Stimulated activated CD4-positive, alpha-beta T cell treated with anti-CD3 and anti-CD28 coated beads, Interleukin-1b, Interleukin-23, amount 100 ng/mL, for 1 hour (primary cell): Measurements from ENCODE around the gene RAP1GAP2.

Experiments
- DNase-seq, 2 donors: peaks; one replicate each; pipeline ENCODE4 v3.0.0-alpha.2; 2020; ENCODE audit warnings: low read depth in 2 of 2

RAP1GAP2 gene

DNA sequence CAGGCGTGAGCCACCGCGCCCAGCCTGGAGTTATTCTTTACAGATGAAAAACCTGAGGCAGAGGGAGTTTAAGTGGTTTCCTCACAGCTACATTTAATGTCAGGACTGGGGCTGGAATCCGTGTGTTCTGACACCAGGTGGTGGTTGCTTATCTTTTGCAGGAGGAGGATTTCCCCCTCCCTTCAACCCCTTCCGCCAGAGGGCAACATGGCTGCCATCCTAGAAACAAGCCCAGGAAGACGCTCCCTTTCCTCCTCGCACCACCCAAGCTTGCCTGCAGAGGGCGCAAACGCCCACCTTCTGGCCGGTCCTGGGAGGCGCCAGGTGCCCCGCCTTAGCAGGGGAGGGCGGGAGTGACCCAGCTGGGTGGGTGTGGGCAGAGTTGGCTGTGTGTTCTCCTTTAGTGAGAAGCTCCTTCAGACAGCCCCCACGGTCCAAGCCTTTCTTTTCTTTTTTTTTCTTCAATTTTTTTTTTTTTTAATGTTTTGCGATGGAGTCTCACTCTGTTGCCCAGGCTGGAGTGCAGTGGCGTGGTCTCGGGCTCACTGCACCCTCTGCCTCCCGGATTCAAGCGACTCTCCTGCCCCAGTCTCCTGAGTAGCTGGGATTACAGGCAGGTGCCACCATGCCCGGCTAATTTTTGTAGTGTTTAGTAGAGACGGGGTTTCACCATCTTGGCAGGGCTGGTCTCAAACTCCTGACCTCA, 9.9 kb upstream of the RAP1GAP2 start:
- DNase-seq = peak; percentile 81 to 87

DNA sequence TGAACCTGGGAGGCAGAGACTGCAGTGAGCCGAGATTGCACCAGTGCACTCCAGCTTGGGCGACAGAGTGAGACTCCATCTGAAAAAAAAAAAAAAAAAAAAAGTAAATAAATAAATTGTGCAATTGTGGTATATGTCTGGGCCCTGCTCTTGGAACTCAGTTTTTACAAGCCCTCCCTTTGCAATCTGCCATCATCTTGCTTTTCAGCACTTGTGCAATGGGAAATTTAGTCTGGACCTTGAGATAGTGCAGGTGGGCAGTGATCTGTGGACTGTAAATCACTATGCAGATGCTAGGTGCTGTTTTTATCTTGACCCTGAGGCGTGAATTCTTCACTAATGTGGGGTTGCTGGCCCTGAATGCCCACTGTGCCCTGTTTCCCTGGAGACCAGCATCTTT, 6.5 kb upstream of the RAP1GAP2 start:
- DNase-seq = no peak

DNA sequence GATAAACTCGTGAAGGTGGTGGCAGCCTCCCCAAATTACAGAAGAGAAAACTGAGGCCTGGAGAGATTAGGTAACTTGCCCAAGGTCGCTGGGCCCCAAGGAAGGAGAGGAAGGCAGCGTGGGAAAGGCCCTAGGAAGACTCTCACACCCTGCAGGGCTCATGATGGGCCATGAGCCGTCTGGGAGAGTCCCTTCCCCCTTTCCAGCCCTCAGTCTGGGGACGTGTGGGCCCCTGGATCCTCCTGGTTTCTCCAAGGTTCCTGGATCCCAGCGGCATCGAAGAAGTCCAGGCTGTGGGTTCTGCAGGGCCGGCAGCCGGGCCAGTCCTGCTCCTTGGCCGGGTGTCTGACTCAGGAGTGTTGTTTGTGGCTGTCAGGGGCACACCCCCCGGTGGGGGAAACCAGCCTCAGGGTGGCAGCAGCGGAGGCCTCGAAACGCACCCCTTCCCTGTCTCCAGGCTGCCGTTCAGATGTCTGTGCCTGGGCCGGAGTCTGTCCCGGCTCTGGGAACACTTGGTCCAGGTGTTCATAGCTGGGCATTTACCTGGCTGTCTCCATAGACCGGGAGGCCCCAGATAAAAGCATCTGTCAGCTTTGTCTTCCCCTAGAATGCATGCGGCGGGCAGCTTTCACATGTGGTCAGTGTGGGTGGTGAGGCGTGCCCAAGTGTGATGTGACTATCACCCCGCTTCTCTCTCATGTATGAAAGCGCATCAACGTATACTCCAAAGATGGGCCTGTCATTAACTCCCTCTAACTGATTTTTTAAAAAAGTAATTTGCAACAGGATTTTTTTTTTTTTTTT, 3.7 kb upstream of the RAP1GAP2 start:
- no peak for DNase-seq

DNA sequence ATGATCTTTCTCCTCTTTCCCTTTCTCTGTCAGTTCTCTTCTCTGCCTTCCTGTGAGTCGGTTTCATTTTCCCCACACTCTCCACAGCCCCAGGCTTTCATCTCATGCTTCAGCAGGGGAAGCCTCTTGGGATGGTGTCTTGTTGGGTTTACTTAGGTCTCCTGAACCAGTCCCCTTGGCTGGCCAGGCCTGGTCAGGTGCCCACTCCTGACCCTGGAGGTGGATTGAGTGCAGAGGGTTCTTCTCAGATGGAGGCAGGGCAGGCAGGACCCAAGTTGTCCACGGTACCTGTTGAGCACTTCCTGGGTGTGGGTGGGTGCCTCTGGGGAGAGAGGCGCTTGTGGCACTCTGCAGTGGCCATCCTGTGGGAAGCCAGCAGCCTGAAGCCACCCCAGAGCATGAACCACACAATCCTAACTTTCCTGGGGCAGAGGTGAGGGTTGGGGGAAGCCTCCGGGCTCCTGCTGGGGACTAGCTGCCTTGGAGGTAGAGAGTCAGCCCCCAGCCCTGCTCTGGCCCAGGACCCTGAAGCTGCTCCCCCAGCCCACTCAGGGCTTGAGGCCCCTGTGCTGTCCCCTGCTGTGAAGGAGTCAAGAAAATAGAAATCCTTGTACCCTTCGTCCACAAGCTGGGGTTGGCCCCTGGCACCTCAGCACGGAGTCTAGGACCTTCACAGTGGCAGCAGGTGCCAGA, 2.0 kb upstream of the RAP1GAP2 start:
- no peak for DNase-seq

DNA sequence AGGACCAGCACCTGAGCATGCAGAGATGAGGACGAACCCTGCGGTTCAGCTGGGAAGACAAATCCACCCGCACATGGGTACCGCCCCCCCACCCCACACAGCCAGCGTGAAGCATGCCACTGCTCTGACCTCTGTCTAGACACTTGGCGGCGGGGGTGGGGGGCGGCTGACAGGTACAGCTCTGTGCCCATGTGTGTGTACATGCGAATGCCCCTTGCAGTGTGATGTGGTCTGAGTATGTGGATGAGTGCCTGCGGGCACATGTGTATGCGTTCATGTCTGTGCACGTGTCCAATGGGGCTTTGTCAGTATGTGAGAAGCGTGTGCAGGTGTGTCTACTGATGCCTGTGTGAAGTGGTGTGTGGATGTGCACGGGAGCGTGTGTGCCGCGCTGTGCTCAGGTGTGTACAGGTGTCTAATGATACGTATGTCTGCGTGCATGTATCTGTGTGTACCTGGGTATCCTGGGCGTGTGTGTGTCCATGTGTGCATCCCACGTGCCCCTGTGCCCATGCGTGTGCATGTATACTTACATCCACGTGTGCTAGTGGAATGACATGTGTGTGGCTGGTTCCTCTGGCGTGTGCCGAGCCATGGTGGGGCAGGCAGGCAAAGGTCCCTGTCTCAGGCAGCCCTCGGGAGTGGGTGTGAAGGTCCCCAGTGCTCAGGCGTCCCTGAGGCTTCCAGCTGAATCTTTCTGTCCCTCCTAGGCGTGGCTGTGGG, 636 bp upstream of the RAP1GAP2 start:
- DNase-seq = no peak

DNA sequence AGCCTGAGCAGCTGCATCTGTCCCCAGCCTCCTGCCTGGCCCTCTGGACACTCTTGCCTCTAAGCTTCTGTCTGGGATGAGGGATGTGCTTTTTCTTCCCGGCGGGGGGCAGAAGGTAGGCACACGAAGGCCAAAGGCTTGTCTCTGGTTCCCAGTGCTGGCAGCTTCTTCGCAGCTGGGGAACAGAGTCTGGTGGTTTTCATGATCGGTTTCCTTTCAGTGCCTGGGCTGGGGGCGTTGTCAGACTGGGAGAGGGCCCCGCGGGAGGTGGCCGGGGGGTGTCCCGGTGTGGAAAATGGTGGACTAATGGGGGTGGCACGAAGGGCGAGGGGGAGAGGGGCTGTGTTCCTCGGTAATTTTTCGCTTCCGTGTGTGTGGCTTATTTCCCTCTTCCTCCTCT, 988 bp downstream of the RAP1GAP2 start:
- DNase-seq = no peak

DNA sequence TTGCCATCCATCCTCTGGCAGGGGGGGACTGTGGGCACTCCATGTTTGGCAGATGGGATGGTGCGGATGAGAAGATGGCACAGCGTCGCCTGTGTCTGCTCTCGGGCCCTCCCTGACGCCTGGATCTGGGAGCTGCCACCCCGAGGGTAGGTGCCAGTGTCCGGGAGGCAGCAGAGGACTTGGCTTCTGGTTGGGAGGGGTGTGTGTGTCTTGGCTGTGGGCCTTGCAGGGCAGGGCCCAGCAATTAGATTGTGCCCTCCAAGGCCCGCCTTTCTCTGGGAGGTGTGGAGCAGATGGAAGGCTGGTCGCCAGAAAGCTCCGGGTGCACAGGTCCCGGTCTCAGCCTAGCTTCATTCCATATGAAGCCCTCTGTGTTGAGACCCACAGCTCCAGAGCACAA, 1.4 kb downstream of the RAP1GAP2 start:
- no peak for DNase-seq

DNA sequence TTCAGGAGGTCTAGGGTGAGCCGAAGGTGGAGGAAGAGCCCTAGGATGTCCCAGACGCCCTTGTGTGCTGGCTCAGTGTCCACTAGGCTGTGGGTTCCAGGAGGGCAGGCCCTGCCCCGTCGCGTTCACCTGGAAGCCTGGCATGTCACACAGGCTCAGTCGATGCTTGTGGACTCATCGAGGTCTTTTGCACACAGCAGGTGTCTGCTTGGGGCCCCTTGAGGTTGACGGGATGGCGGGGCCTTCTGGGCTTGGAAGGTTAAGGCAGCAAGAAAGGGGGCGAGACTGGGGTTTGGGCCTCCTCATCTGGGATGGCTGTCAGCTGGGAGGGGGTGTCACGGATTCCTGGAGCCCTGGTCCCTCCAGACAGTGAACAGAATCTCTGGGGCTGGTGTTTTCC, 1.9 kb downstream of the RAP1GAP2 start:
- DNase-seq = no peak

DNA sequence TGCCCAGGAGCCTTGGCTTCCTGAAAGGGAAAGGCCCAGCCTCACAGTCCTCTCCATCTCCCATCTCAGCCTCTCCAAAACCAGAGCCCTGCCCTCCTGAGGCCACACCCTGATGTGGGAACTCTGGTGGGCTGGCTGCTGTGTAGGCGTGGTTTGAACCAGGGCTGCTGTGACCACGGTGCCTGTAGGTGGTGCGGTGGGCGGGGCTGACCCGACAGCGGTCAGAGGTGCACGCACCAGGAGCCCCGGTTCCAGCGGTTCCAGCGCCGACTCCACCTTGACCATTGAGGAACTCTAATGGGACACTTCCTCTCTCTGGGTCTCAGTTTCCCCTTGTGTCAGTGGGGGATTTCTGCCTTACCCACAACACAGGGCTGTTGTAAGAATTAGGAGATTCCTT, 2.4 kb downstream of the RAP1GAP2 start:
- DNase-seq = no peak

DNA sequence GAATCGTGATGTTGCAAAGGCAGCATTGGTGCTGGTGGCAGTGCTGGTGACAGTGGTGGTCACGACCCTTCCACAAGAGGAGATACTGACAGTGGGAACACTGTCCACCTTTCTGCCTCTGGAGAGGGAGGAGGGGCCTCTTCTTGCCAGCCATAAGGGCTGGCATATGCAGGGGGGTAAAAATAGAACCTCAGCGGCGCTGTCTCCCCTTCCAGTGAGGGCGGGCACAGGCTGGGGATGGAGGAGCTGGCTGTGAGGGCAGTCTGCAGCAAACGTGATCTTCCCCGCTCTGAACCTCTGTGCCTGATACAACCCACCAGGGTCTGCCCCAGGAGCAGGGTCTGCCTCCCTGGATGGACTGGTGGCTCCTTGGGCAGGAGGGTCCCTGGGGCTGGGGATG, 3.4 kb downstream of the RAP1GAP2 start:
- no peak for DNase-seq

DNA sequence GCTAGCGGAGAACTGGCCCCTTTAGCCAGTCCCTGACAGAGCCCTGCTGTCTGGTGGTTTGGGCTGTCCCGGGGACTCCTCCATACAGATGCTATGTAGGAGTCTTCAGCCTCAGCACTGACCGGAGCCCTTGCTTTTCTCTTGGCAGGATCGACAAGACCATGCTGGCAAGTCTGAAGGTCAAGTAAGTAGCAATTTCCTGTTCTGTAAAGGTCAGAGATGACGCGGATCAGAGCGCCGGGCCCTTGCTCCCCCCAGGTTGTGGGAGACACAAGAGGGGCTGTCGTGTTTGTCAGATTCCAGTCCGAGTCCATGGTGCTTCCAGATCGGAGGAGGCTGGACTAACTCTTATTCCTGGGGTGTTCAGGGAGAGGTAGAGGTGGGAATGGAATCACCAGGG, 4.1 kb downstream of the RAP1GAP2 start:
- DNase-seq = no peak

DNA sequence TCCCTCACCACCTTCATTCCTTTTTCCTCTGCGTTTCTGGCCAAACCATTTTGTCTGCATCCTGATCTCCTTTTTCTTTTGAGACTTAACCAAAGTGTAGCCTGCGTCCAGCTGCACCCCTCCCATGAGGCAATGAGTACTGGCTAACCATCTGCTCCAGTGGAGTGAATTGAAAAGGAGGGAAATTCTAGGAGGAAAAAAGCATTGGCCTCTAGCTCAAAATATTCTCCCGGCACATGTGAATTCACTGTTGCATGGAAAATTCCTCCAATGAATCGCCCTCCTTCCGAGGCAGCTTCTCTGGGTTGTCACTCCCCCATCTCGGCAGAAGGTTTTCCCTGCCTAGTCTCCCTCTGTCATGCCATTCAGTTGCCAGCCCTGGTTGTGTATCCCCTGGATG, 5.6 kb downstream of the RAP1GAP2 start:
- no peak for DNase-seq

DNA sequence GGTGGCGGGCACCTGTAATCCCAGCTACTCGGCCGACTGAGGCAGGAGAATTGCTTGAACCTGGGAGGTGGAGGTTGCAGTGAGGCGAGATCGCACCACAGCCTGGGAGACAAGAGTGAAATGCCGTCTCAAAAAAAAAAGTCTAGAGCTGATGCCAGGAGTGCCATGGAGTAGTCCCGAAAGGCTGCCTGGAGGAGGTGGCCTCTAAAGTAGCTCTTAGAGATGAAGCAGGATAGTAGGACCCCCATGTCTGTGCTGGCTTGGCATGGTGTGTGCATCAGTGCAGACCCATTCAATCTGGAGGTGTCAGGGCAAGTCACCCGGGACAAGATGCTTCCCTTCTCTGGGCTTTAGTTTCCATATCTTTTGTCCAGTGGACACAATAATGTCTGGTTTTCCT, 6.3 kb downstream of the RAP1GAP2 start:
- DNase-seq = no peak

DNA sequence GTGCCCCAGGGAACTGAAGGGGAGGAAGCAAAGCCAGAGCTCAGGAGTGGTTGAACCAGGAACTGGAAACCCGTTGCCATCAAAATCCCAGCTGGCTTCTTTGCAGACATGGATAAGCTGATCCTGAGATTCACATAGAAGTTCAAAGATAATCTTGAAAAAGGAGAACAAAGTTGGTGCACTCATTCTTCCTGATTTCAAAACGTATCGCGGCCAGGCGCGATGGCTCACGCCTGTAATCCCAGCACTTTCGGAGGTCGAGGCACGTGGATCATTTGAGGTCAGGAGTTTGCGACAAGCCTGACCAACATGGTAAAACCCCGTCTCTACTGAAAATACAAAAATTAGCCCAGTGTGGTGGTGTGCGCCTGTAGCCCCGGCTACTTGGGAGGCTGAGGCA, 7.1 kb downstream of the RAP1GAP2 start:
- DNase-seq = no peak

DNA sequence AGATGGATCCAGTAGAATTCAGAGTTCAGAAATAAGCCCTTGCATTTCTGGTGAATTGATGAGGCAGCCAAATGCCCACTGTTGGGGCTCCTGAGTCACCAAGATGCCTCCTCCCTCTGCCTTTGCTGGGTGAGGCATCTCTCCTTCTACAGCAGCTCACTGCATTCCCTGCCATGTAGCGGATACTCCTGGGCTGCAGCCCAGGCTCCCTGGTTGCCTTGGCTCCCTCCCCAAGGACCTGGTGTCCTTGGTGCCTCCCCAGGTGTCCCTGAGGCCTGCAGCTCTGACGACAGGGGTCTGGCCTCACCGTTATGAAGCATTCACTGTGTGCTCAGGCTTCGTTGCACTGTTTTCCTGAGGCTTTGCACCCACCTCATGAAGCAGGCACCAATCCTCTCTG, 7.7 kb downstream of the RAP1GAP2 start:
- DNase-seq = no peak

DNA sequence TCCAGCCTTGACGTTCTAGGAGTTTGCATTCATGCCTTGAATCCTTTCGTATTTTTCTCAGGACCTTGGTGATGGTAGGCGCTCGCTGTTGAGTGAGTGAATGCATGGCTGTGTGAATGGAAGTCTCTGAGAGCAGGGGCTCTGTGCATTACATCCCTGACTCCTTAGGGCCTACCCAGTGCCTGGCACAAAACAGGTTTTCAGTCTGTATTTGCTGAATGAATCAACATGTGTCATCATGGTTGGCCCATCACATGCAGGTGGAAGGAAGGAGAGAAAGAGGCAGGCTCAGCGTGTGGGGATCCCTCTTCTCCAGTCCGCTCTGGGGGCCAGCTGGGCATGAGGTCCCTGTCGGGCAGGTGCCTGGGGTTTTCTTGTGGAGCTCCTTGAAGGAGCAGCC, 8.7 kb downstream of the RAP1GAP2 start:
- no peak for DNase-seq

DNA sequence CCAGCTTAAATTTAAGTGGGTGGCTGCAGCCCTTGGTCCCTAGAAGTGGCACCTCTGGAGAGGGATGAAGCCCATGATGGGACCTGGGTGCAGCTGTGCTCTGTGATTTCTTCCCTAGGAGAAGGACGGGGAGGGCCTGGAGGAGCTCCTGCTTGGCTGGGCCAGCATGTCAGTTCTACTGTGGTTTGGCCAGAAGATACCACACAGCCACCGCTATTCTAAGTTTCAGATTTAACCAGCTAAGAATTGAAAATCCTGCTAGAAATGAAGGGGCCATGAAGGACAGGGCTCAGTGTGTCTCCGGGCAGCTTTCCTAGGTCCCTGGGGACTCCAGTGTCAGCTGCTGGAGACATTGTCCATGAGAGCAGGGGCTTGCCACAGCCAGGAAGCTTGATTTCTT, 9.7 kb downstream of the RAP1GAP2 start:
- no peak for DNase-seq

DNA sequence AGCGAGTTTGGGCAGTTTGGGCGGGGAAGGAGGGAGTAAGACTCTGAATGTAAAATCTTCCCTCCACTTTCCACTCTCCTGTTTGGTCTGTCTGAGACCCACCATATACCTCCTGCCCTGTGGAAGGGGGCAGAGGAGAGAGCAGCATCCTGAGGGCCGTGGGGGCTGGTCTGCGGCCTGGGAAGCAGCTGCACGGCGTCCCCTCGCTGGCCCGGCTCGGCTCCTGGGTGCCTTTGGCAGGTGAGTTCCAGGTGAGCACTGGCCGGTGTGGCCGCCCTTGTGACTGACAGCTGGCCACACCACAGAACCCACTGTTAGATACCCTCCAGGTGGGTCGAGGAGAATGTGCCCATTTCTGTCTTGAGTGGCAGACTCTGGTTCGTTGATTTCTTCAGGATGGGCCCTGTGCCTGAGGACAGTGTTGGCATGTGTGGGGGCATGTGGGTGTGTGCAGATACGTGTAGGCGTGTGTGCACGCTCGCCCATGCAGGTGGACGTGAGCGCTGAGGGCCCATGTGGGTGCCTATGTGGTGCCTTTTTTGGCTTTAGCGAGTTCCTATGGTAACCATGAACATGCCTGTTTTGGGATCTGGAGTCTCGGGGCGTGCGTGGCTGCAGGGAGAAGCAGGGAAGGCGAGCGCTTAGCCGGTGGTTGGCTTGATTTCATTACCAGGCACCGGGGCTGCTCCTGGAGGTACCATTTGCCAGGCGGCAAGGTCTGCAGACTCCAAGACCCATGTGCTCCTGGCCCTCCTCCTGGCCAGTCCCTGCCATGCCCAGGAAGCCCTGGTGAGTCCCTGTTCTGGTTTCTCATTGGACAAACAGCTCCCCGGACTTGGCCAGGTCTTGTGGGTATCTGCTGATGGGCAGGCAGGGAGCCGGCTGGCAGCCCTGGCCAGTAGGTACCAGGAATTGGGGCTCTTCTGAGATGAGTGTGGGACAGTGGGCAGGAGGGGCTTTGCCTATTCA, 12.4 kb downstream of the RAP1GAP2 start:
- DNase-seq = no peak

DNA sequence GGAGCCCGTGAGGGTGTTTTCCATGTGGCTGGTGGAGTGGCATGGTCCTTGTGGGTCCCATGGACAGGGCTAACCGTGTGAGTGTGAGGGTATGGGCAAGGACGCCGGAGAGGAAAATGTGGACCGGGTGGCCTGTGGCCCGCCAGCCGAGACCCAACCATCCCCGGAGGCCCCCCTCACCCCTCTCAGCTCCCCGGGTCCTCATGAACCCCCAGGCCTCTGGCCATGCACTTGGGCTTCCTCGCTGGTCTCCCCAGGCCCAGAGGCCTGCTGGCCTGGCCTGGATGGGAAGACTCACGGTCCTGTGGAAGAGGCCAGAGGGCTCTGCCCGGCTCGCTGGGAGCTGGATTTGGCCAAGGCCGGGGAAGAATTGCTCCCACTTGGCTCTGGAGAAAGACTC, 13.1 kb downstream of the RAP1GAP2 start:
- no peak for DNase-seq

DNA sequence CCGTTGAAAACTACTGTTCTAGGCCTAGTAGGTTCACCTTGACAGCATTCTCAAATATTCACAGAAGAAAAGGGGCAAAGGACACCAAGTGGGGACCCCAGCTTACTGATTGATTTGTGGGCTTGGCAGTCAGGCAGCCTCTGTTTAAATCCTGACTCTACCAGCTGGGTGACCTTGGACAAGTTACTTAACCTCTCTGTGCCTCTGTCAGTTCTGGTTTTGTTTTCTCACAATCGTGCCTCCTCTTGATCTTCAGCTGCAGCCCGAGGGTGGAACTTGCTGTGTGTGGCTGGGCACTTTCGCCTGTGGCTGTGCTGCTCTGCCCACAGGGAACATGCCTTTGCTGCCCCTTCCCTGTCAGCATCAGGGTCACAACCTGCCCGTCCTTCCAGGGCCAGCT, 17.8 kb downstream of the RAP1GAP2 start:
- no peak for DNase-seq
